ENCODE data around the gene SUCLA2.

DNA sequence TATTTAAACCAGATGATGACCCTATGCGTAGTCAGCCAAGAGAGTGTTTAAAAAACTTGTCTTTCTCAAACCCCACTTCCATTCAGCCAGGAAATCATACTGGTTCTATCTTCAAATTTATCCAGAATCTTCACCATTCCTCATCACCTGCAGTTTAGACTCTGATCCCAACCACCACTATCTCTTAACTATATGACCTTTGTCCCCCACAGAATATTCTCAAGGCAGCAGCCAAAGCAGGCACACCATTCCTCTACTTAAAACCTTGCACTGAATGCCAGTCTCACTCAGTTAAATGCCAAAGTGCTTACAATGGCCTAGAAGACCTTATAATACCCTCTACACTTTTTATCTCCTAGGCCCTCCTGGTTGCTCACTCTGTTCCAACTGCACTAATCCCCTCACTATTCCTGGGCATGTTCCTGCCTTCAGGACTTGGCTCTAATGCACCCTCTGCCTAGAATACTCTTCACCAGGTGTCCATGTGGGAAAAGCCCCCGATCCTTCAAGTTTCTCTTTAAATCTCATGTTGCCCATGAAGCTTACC, 10.1 kb downstream of the SUCLA2 start:
- TF ChIP-seq, protein P1, sequence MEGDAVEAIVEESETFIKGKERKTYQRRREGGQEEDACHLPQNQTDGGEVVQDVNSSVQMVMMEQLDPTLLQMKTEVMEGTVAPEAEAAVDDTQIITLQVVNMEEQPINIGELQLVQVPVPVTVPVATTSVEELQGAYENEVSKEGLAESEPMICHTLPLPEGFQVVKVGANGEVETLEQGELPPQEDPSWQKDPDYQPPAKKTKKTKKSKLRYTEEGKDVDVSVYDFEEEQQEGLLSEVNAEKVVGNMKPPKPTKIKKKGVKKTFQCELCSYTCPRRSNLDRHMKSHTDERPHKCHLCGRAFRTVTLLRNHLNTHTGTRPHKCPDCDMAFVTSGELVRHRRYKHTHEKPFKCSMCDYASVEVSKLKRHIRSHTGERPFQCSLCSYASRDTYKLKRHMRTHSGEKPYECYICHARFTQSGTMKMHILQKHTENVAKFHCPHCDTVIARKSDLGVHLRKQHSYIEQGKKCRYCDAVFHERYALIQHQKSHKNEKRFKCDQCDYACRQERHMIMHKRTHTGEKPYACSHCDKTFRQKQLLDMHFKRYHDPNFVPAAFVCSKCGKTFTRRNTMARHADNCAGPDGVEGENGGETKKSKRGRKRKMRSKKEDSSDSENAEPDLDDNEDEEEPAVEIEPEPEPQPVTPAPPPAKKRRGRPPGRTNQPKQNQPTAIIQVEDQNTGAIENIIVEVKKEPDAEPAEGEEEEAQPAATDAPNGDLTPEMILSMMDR (optimal IDR thresholded peaks at IDR 0.05 in 1 of 3, IDR thresholded peaks at IDR 0.05 in 1 of 3, conservative IDR thresholded peaks at IDR 0.05 in 1 of 3; ENCODE audit: extremely low read depth in 1 of 3, insufficient read depth in 2 of 3, low read length in 3 of 3) = no peak
- TF ChIP-seq EZH2 (IDR thresholded peaks at IDR 0.05; ENCODE audit: low read length) = no peak

Data from keratinocyte (primary cell).